H1 (cell line): ENCODE results near the gene RHBG. TPM values are rescaled to one million over a fixed set of nuclear protein-coding genes. Genes with fewer than 3 reads are reported as not detected.

Experiments
- CTCF ChIA-PET: fragments of 300-600 bp; sonication (Branson Sonifier 250); formaldehyde crosslinking; loops from one replicate; lab custom pipeline; 2021; ENCODE audit not compliant: partially characterized antibody; lab: Charles Lee
- POLR2A ChIA-PET: fragments of 300-600 bp; sonication (Branson Sonifier 250); formaldehyde crosslinking; loops from one replicate; lab custom pipeline; 2021; ENCODE audit warnings: inconsistent platforms; ENCODE audit not compliant: partially characterized antibody; lab: Charles Lee
- DNase-seq, 2 experiments: peaks; one replicate each; pipeline versions ENCODE4 v3.0.0 to v3.0.0-alpha.2; 2010 to 2022; ENCODE audit warnings: low spot score in 2 of 2, low read depth in 1 of 2, mixed read lengths in 1 of 2
- FAIRE-seq: peaks from 2 replicates; lab custom pipeline; 2011; peaks lifted over from hg19 to GRCh38; lab: Jason Lieb, UNC
- H2AFZ ChIP-seq: 2 replicates; pipeline ENCODE4 v1.8.1; 2012; ENCODE audit warnings: low read length, inconsistent platforms
- H2AK5ac ChIP-seq: 2 replicates; pipeline ENCODE4 v1.6.1; 2013; ENCODE audit warnings: low read depth, low read length
- H2BK120ac ChIP-seq: replicated peaks from 2 replicates; pipeline ENCODE3; 2013; ENCODE audit warnings: low read depth, low read length, inconsistent platforms
- H2BK12ac ChIP-seq: 2 replicates; pipeline ENCODE4 v1.6.1; 2013; ENCODE audit warnings: low read depth, low read length
- H2BK15ac ChIP-seq: 2 replicates; pipeline ENCODE4 v1.6.1; 2013; ENCODE audit warnings: low read length
- H2BK20ac ChIP-seq: 2 replicates; pipeline ENCODE4 v1.6.1; 2013; ENCODE audit warnings: low read length
- H2BK5ac ChIP-seq: 2 replicates; pipeline ENCODE4 v1.6.1; 2013; ENCODE audit warnings: low read depth, low read length
- H3K14ac ChIP-seq: 2 replicates; pipeline ENCODE4 v1.6.1; 2013; ENCODE audit warnings: inconsistent platforms; ENCODE audit not compliant: insufficient read length
- H3K18ac ChIP-seq: 2 replicates; pipeline ENCODE4 v1.6.1; 2013; ENCODE audit warnings: low read length; ENCODE audit errors: extremely low read depth
- H3K23ac ChIP-seq: 2 replicates; pipeline ENCODE4 v1.6.1; 2013; ENCODE audit warnings: inconsistent platforms; ENCODE audit not compliant: insufficient read length
- H3K23me2 ChIP-seq: 2 replicates; pipeline ENCODE4 v1.6.1; 2013; ENCODE audit warnings: low read depth, low read length
- H3K27ac ChIP-seq: 2 replicates; pipeline ENCODE4 v1.6.1; 2011; ENCODE audit warnings: low read depth, low read length, inconsistent platforms
- H3K27me3 ChIP-seq, 4 experiments: replicated peaks in 1 of 4; 1 replicate in 1 of 4; 2 replicates in 3 of 4; pipeline versions ENCODE4 v1.6.1 to v1.8.1; 2011 to 2013; ENCODE audit warnings: low read length in 3 of 4, mild to moderate bottlenecking in 3 of 4, inconsistent platforms in 2 of 4, mixed read lengths in 2 of 4, moderate library complexity in 1 of 4; ENCODE audit not compliant: control insufficient read depth in 3 of 4, insufficient read depth in 3 of 4; ENCODE audit errors: extremely low read depth in 1 of 4
- H3K36me3 ChIP-seq, 4 experiments: 2 replicates each; pipeline versions ENCODE4 v1.6.1 to v1.8.1; 2011 to 2013; ENCODE audit warnings: mild to moderate bottlenecking in 4 of 4, low read length in 3 of 4, moderate library complexity in 2 of 4, control low read depth in 1 of 4, inconsistent platforms in 1 of 4; ENCODE audit not compliant: insufficient read depth in 4 of 4, control insufficient read depth in 2 of 4
- H3K4ac ChIP-seq: replicated peaks from 2 replicates; pipeline ENCODE3; 2013; ENCODE audit warnings: low read length, low read depth, mixed read lengths, inconsistent platforms; ENCODE audit not compliant: insufficient read length
- H3K4me1 ChIP-seq, 4 experiments: replicated peaks in 1 of 4; 1 replicate in 1 of 4; 2 replicates in 3 of 4; pipeline versions ENCODE4 v1.6.1 to v1.8.1; 2011 to 2013; ENCODE audit warnings: low read length in 3 of 4, inconsistent platforms in 2 of 4, mixed read lengths in 1 of 4; ENCODE audit not compliant: insufficient read depth in 4 of 4, control insufficient read depth in 3 of 4
- H3K4me2 ChIP-seq, 2 experiments: 2 replicates each; pipeline versions ENCODE4 v1.6.1 to v1.8.1; 2011 to 2013; ENCODE audit warnings: low read depth in 2 of 2, low read length in 2 of 2, control low read depth in 1 of 2, inconsistent platforms in 1 of 2, mild to moderate bottlenecking in 1 of 2; ENCODE audit not compliant: insufficient read depth in 1 of 2
- H3K4me3 ChIP-seq, 4 experiments: fragments of 200-600, 300-600 bp in 1 of 4; sonication (generic), shearing (Covaris generic), sonication (Bioruptor Twin) in 1 of 4; 2 replicates each; pipeline versions ENCODE4 v1.5.1 to v1.8.1; 2011 to 2016; ENCODE audit warnings: low read length in 4 of 4, low read depth in 3 of 4, control low read depth in 2 of 4, inconsistent platforms in 2 of 4, mild to moderate bottlenecking in 2 of 4, mixed read lengths in 1 of 4, moderate library complexity in 1 of 4; ENCODE audit not compliant: insufficient read depth in 2 of 4; ENCODE audit errors: extremely low read depth in 1 of 4
- H3K56ac ChIP-seq: replicated peaks from 2 replicates; pipeline ENCODE3; 2013; ENCODE audit warnings: low read depth, mild to moderate bottlenecking, mixed read lengths, low read length, inconsistent platforms; ENCODE audit not compliant: insufficient read length
- H3K79me1 ChIP-seq: 2 replicates; pipeline ENCODE4 v1.6.1; 2013; ENCODE audit warnings: low read depth, low read length, control low read depth
- H3K79me2 ChIP-seq, 2 experiments: 2 replicates each; pipeline versions ENCODE4 v1.6.1 to v1.8.1; 2012 to 2013; ENCODE audit warnings: low read length in 2 of 2, mild to moderate bottlenecking in 2 of 2, inconsistent platforms in 1 of 2; ENCODE audit not compliant: insufficient read depth in 2 of 2, control insufficient read depth in 1 of 2
- H3K9ac ChIP-seq, 4 experiments: replicated peaks in 1 of 4; 1 replicate in 1 of 4; 2 replicates in 3 of 4; pipeline versions ENCODE4 v1.6.1 to v1.8.1; 2011 to 2013; ENCODE audit warnings: low read depth in 3 of 4, low read length in 3 of 4, control low read depth in 2 of 4, mild to moderate bottlenecking in 2 of 4, moderate library complexity in 2 of 4, inconsistent platforms in 1 of 4; ENCODE audit errors: extremely low read depth in 1 of 4
- H3K9me3 ChIP-seq, 2 experiments: 2 replicates each; pipeline versions ENCODE4 v1.6.1 to v1.8.1; 2012 to 2013; ENCODE audit warnings: mild to moderate bottlenecking in 2 of 2, moderate library complexity in 2 of 2, control low read depth in 1 of 2, inconsistent platforms in 1 of 2, low read depth in 1 of 2, low read length in 1 of 2, mixed read lengths in 1 of 2; ENCODE audit not compliant: insufficient read depth in 2 of 2
- H4K20me1 ChIP-seq, 2 experiments: replicated peaks in 1 of 2; 2 replicates each; pipeline versions ENCODE3 to v1.8.1; 2011 to 2013; ENCODE audit warnings: inconsistent platforms in 2 of 2, low read length in 2 of 2, mild to moderate bottlenecking in 1 of 2; ENCODE audit not compliant: insufficient read depth in 2 of 2, control insufficient read depth in 1 of 2
- H4K5ac ChIP-seq: 2 replicates; pipeline ENCODE4 v1.6.1; 2013; ENCODE audit warnings: low read length, low read depth, mixed read lengths, inconsistent platforms; ENCODE audit not compliant: insufficient read length
- H4K8ac ChIP-seq: 2 replicates; pipeline ENCODE4 v1.8.0; 2013; ENCODE audit warnings: mild to moderate bottlenecking, moderate library complexity, low read length, inconsistent platforms; ENCODE audit not compliant: insufficient read depth; ENCODE audit errors: extremely low read depth
- H4K91ac ChIP-seq: replicated peaks from 2 replicates; pipeline ENCODE3; 2013; ENCODE audit warnings: low read length, mixed read lengths, inconsistent platforms; ENCODE audit not compliant: insufficient read length
- FOSL1 ChIP-seq: IDR thresholded peaks from 2 replicates; pipeline ENCODE4 v1.6.1; 2011; ENCODE audit warnings: mild to moderate bottlenecking, low read depth, low read length, moderate library complexity; ENCODE audit not compliant: insufficient read depth
- KDM1A ChIP-seq: fragments of 200-600, 300-600 bp; sonication (generic); IDR thresholded peaks from 2 replicates; pipeline ENCODE4 v1.7.1; 2016; ENCODE audit warnings: mild to moderate bottlenecking, low read length, borderline replicate concordance
- NRF1 ChIP-seq: IDR thresholded peaks from 2 replicates; pipeline ENCODE4 v1.6.1; 2011; ENCODE audit warnings: mild to moderate bottlenecking, low read depth, low read length, improper control_type of control experiment
- RXRA ChIP-seq: IDR thresholded peaks from 2 replicates; pipeline ENCODE4 v1.6.1; 2011; ENCODE audit warnings: low read depth, mild to moderate bottlenecking, low read length, moderate library complexity; ENCODE audit not compliant: insufficient read depth
- SP1 ChIP-seq: IDR thresholded peaks from 2 replicates; pipeline ENCODE4 v1.6.1; 2011; ENCODE audit warnings: low read depth, low read length
- TCF12 ChIP-seq: IDR thresholded peaks from 2 replicates; pipeline ENCODE4 v1.6.1; 2011; ENCODE audit warnings: low read depth, mild to moderate bottlenecking, low read length
- WGBS, 2 experiments: shearing (Covaris generic) in 1 of 2; methylation state at CpG; one replicate each; pipeline versions ENCODE4 v1.1.6 to v1.1.7; 2013 to 2015; ENCODE audit warnings: low lambda C conversion rate in 2 of 2, mixed read lengths in 2 of 2, inconsistent platforms in 1 of 2, low coverage in 1 of 2, missing lambda C conversion rate in 1 of 2; ENCODE audit not compliant: insufficient replicate concordance in 2 of 2, insufficient coverage in 1 of 2, insufficient read length in 1 of 2; ENCODE audit errors: extremely low coverage in 1 of 2, missing lambda C conversion rate in 1 of 2; 5-methylcytosine and 5-hydroxymethylcytosine counted together
- polyA plus RNA-seq, 7 experiments: library from polyadenylated mRNA; depleted of rRNA in 3 of 7; stranded (reverse) in 5 of 7; unstranded in 2 of 7; fragments of >200 nt in 5 of 7; fragments of 200-250 nt in 2 of 7; gene quantifications; 1 replicate in 5 of 7; 2 replicates in 1 of 7; 4 replicates in 1 of 7; pipeline versions ENCODE4 v1.2.1 to v1.2.3, GENCODE V29; 2011 to 2013; ENCODE audit warnings: missing spikeins in 2 of 7, mixed read lengths in 2 of 7
- total RNA-seq: library from RNA; stranded (reverse); fragmentation: NEBNext Ultra II Directional; extraction: Animal tissue kit (Norgen Biotek cat#: 25700); gene quantifications from 2 replicates; pipeline ENCODE4 v1.2.1, GENCODE V29; 2021

The RHBG gene
- total and polyA plus RNA-seq, 2 of the 8 experiments (the other 6 are each of a cell fraction or from before 2014, with no cell fraction given), result 2.6 to 2.7 TPM

DNA sequence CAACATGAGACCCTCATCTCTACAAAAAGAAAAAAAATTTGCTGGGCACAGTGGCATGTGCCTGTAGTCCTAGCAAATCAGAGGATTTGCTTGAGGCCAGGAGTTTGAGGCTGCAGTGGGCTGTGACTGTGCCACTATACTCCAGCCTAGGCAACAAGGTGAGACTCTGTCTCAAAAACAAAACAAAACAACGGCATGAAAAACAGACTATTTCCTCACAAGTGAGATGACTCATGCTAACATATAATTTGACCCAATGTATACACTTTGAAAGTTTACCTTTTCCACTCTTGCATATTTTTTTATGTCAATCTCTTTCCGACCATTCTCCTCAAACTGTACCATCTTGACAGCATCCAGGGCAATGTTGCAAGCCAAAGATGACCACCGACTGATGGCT is 48.5 kb upstream of the RHBG start:
- Histone ChIP-seq H2BK5ac (no peak overlapping the region), H3K79me2 (no peaks in the 10 kb centered on the region), H4K20me1 (peaks cover 0 to 4% of the 10 kb centered on the region in 2 experiments), H4K8ac (no peak overlapping the region), H2BK20ac (no peak overlapping the region), H3K23ac (no peak overlapping the region), H3K18ac (no peak overlapping the region), H2AFZ (no peak overlapping the region), H3K36me3 (peaks cover 58 to 97% (median 82%) of the 10 kb centered on the region in 4 experiments), H4K91ac (no peak overlapping the region), H2BK120ac (no peak overlapping the region), H3K79me1 (no peaks in the 10 kb centered on the region), H2AK5ac (no peak overlapping the region), H3K27me3 (no peaks in the 10 kb centered on the region), H3K4me1 (no peaks in the 10 kb centered on the region), H3K23me2 (no peaks in the 10 kb centered on the region), H4K5ac (no peak overlapping the region), H3K27ac (no peak overlapping the region), H3K4ac (no peak overlapping the region), H3K9ac (no peak overlapping the region), H2BK15ac (no peak overlapping the region), H3K9me3 (no peaks in the 10 kb centered on the region), H3K4me3 (no peak overlapping the region), H3K14ac (no peak overlapping the region), H3K56ac (no peak overlapping the region), H3K4me2 (no peak overlapping the region), H2BK12ac (no peak overlapping the region)
- TF ChIP-seq TCF12 (no peak), SP1 (no peak), NRF1 (no peak), FOSL1 (no peak), KDM1A (no peak), RXRA (no peak)
- POLR2A ChIA-PET, result interaction anchor here (1.2 to 3.9 kb wide), 5 partner anchors 9 to 108 kb away, joined by 3 to 16 read pairs (median 4); partner anchors contain the start of gene PMF1
- WGBS, 2 experiments, result 93 to 100% methylated on average over 1 to 3 of the region's 3 CpGs
- DNase-seq (no peak), FAIRE-seq (no peak)
- CTCF ChIA-PET, result interaction anchor here (1.0 to 4.0 kb wide), 9 partner anchors 10 to 179 kb away, joined by 3 to 30 read pairs (median 7); partner anchors contain the start of gene SMG5
